GM23338 (cell line): ENCODE measurements around the gene RGMB. TPM values are rescaled to one million over a fixed set of nuclear protein-coding genes. Genes with fewer than 3 reads are reported as not detected.

ENCODE experiments used
- ATAC-seq: fragments of 200-7000 bp; cut with Tn5 transposase; 3 replicates; pipeline ENCODE4 v1.9.1; 2020
- DNase-seq: peaks from one replicate; pipeline ENCODE4 v3.0.0-alpha.2; 2015; ENCODE audit warnings: low spot score
- H2AFZ ChIP-seq: fragments of 200-600 bp; sonication (generic); 2 replicates; pipeline ENCODE4 v1.8.0; 2016; ENCODE audit warnings: antibody characterized with exemption, mild to moderate bottlenecking, moderate library complexity
- H3F3A ChIP-seq: fragments of 200-600 bp; sonication (generic); replicated peaks from 2 replicates; pipeline ENCODE4 v1.8.0; 2017; ENCODE audit warnings: antibody characterized with exemption, mixed run types, low read depth
- H3K27ac ChIP-seq: fragments of 200-600 bp; sonication (generic); 2 replicates; pipeline ENCODE4 v1.6.1; 2016; ENCODE audit warnings: low read depth
- H3K27me3 ChIP-seq: fragments of 200-600 bp; sonication (generic); 2 replicates; pipeline ENCODE4 v1.8.0; 2016; ENCODE audit warnings: mild to moderate bottlenecking, mixed run types, moderate library complexity; ENCODE audit not compliant: insufficient read depth
- H3K36me3 ChIP-seq: fragments of 200-600 bp; sonication (generic); 2 replicates; pipeline ENCODE4 v1.8.0; 2016; ENCODE audit warnings: mild to moderate bottlenecking; ENCODE audit not compliant: insufficient read depth
- H3K4me1 ChIP-seq: fragments of 200-600 bp; sonication (generic); 2 replicates; pipeline ENCODE4 v1.8.0; 2016; ENCODE audit warnings: mild to moderate bottlenecking, moderate library complexity; ENCODE audit not compliant: insufficient read depth
- H3K4me2 ChIP-seq: fragments of 200-600 bp; sonication (generic); 2 replicates; pipeline ENCODE4 v1.7.1; 2017; ENCODE audit warnings: mixed run types
- H3K4me3 ChIP-seq: fragments of 200-600 bp; sonication (generic); 2 replicates; pipeline ENCODE4 v1.6.1; 2016; ENCODE audit warnings: mixed run types
- H3K79me2 ChIP-seq: fragments of 200-600 bp; sonication (generic); replicated peaks from 2 replicates; pipeline ENCODE4 v1.8.0; 2017; ENCODE audit warnings: mild to moderate bottlenecking; ENCODE audit not compliant: insufficient read depth
- H3K9me2 ChIP-seq: fragments of 200-600 bp; sonication (generic); 2 replicates; pipeline ENCODE4 v1.8.0; 2017; ENCODE audit not compliant: insufficient read depth
- H4K20me1 ChIP-seq: fragments of 200-600 bp; sonication (generic); replicated peaks from 2 replicates; pipeline ENCODE4 v1.8.0; 2017; ENCODE audit warnings: mild to moderate bottlenecking; ENCODE audit not compliant: insufficient read depth
- H3K27ac Mint-ChIP-seq: 2 replicates; pipeline ENCODE4 v1.8.0; 2020; ENCODE audit warnings: inconsistent platforms, mild to moderate bottlenecking, moderate library complexity, mixed read lengths
- H3K27me3 Mint-ChIP-seq: 3 replicates; pipeline ENCODE4 v1.8.0; 2022; ENCODE audit warnings: low read depth, mild to moderate bottlenecking, moderate library complexity, mixed read lengths, inconsistent platforms; ENCODE audit not compliant: insufficient read depth, poor library complexity
- H3K36me3 Mint-ChIP-seq: 3 replicates; pipeline ENCODE4 v1.8.0; 2021; ENCODE audit warnings: low read depth, mild to moderate bottlenecking, inconsistent platforms, moderate library complexity, mixed read lengths
- H3K4me1 Mint-ChIP-seq: 3 replicates; pipeline ENCODE4 v1.8.0; 2020; ENCODE audit warnings: mild to moderate bottlenecking, inconsistent platforms, mixed read lengths
- H3K4me3 Mint-ChIP-seq: 3 replicates; pipeline ENCODE4 v1.8.0; 2021; ENCODE audit warnings: moderate library complexity, mild to moderate bottlenecking, inconsistent platforms, mixed read lengths
- H3K9me3 Mint-ChIP-seq: 3 replicates; pipeline ENCODE4 v1.8.0; 2020; ENCODE audit warnings: moderate library complexity, mild to moderate bottlenecking, inconsistent platforms, mixed read lengths
- CREB1 ChIP-seq: fragments of 250-450 bp; sonication (Bioruptor Pico); IDR thresholded peaks from 2 replicates; pipeline ENCODE4 v1.5.0; 2020; ENCODE audit warnings: low read depth, mild to moderate bottlenecking, moderate library complexity
- CTCF ChIP-seq, 2 experiments: fragments of 200-600 bp in 1 of 2; sonication (generic) in 1 of 2; conservative IDR thresholded peaks; 2 replicates each; pipeline versions ENCODE4 v1.5.1 to v1.6.1; 2016 to 2017; ENCODE audit warnings: antibody characterized with exemption in 2 of 2, low read depth in 2 of 2, mild to moderate bottlenecking in 2 of 2, moderate library complexity in 1 of 2
- ETS1 ChIP-seq: IDR thresholded peaks from 2 replicates; pipeline ENCODE4 v1.6.1; 2016; ENCODE audit warnings: antibody characterized with exemption
- EZH2 ChIP-seq: fragments of 200-600 bp; sonication (generic); IDR thresholded peaks from one replicate; pipeline ENCODE4 v1.8.0; 2017; ENCODE audit warnings: antibody characterized with exemption, mild to moderate bottlenecking, low read depth; ENCODE audit not compliant: unreplicated experiment
- EZH2phosphoT487 ChIP-seq: fragments of 200-600 bp; sonication (generic); IDR thresholded peaks from one replicate; pipeline ENCODE4 v1.8.1; 2018; ENCODE audit warnings: antibody characterized with exemption; ENCODE audit not compliant: unreplicated experiment
- JUNB ChIP-seq: IDR thresholded peaks from one replicate; pipeline ENCODE4 v1.6.1; 2016; ENCODE audit warnings: antibody characterized with exemption; ENCODE audit not compliant: unreplicated experiment
- POLR2AphosphoS5 ChIP-seq: IDR thresholded peaks from 2 replicates; pipeline ENCODE4 v1.6.1; 2016; ENCODE audit warnings: antibody characterized with exemption, low read depth
- REST ChIP-seq: IDR thresholded peaks from one replicate; pipeline ENCODE4 v1.6.1; 2018; ENCODE audit warnings: antibody characterized with exemption; ENCODE audit not compliant: unreplicated experiment
- STAT1 ChIP-seq: IDR thresholded peaks from one replicate; pipeline ENCODE4 v1.6.1; 2016; ENCODE audit warnings: antibody characterized with exemption; ENCODE audit not compliant: unreplicated experiment
- ZNF114 ChIP-seq: fragments of 250-450 bp; sonication (Bioruptor Pico); IDR thresholded peaks from 2 replicates; pipeline ENCODE4 v1.5.0; 2020; ENCODE audit warnings: mild to moderate bottlenecking, moderate library complexity
- ZNF331 ChIP-seq: fragments of 250-450 bp; sonication (Bioruptor Pico); IDR thresholded peaks from 2 replicates; pipeline ENCODE4 v1.5.0; 2020; ENCODE audit warnings: low read depth, mild to moderate bottlenecking, moderate library complexity
- long read RNA-seq: library from polyadenylated mRNA; unstranded; transcript quantifications from one replicate; pipeline ENCODE4 v2.0.0, GENCODE V29; 2020; ENCODE audit not compliant: unreplicated experiment
- polyA plus RNA-seq: library from polyadenylated mRNA; unstranded; fragments of >200 nt; fragmentation: Nextera tagmentation; extraction: Ambion mirVana; gene quantifications from 2 replicates; pipeline ENCODE4 v1.2.1, GENCODE V29; 2016
- total RNA-seq: library from RNA; depleted of rRNA; stranded (reverse); fragments of >200 nt; shearing (Covaris generic); gene quantifications from 2 replicates; pipeline ENCODE4 v1.2.3, GENCODE V29; 2014; rRNA removed

Gene RGMB
- total RNA-seq (34.1 and 34.3 TPM in 2 replicates), polyA plus RNA-seq (20.5 and 21.7 TPM in 2 replicates)
- long read RNA-seq, full-length matches to known transcripts, result 1 of 4 reads
- long read RNA-seq, partial matches to known transcripts, result 0 of 4 reads
- long read RNA-seq, other reads (novel, unspliced or antisense), result 3 of 4 reads

- peaks cover 38% of the 10 kb centered on the region for H3K4me1 Mint-ChIP-seq
- H2AFZ ChIP-seq, result no peak within 1 kb of the TSS; the same call in 1 of the 2 replicates
- H3F3A ChIP-seq, result peaks cover 5% of the 10 kb centered on the region; the same call in 1 of the 2 replicates
- ATAC-seq (peak; percentile 71), DNase-seq (peak; percentile 99)
- peaks cover 28% of the 10 kb centered on the region for H3K4me1 ChIP-seq
- peak within 1 kb of the TSS; percentile 86 for H3K4me2 ChIP-seq
- peaks cover 34% of the 10 kb centered on the region for H3K27me3 ChIP-seq
- TF ChIP-seq EZH2phosphoT487 (no peak), CREB1 (peak; percentile 37; the same call in 1 of the 2 replicates)
- H3K9me2 ChIP-seq, result no peaks in the 10 kb centered on the region
- 0 out of 2 replicates have a peak, but pooled peaks cover 6% of the 10 kb centered on the region for H3K36me3 ChIP-seq
- H3K9me3 Mint-ChIP-seq, result peaks cover 2% of the 10 kb centered on the region; the same call in 1 of the 3 replicates
- H3K79me2 ChIP-seq, result peaks cover 42% of the 10 kb centered on the region
- peak within 1 kb of the TSS; percentile 95 for H3K27ac Mint-ChIP-seq
- H3K36me3 Mint-ChIP-seq, result peaks cover 18% of the 10 kb centered on the region
- peaks cover 33% of the 10 kb centered on the region for H4K20me1 ChIP-seq
- H3K27me3 Mint-ChIP-seq, result peaks cover 43% of the 10 kb centered on the region
- peak within 1 kb of the TSS; percentile 96 for H3K27ac ChIP-seq
- peak within 1 kb of the TSS; percentile 93 for H3K4me3 Mint-ChIP-seq
- H3K4me3 ChIP-seq, result peak within 1 kb of the TSS; percentile 75
Measured at GRCh38 chr5:98773464-98774191, at the start of gene RGMB. Gene RGMB, plus strand, starts transcription at chr5:98773663. Its CDS starts 408 bp downstream, at chr5:98774071.

- no peaks in the 10 kb centered on the region for H3K27me3 ChIP-seq
- no peak for DNase-seq
- ATAC-seq, result no peak
- no peaks in the 10 kb centered on the region for H3K36me3 ChIP-seq
- H3F3A ChIP-seq, result no peaks in the 10 kb centered on the region
- H3K9me2 ChIP-seq, result no peaks in the 10 kb centered on the region
- H2AFZ ChIP-seq, result no peak overlapping the region
- no peak overlapping the region for H3K4me3 Mint-ChIP-seq
- no peaks in the 10 kb centered on the region for H3K36me3 Mint-ChIP-seq
- no peak overlapping the region for H3K4me3 ChIP-seq
- no peak overlapping the region for H3K4me2 ChIP-seq
- no peaks in the 10 kb centered on the region for H3K4me1 ChIP-seq
- H3K79me2 ChIP-seq, result no peaks in the 10 kb centered on the region
- no peak overlapping the region for H3K27ac ChIP-seq
- peaks cover 1% of the 10 kb centered on the region for H3K27me3 Mint-ChIP-seq
- no peaks in the 10 kb centered on the region for H4K20me1 ChIP-seq
- no peak overlapping the region for H3K27ac Mint-ChIP-seq
- no peaks in the 10 kb centered on the region for H3K9me3 Mint-ChIP-seq
- H3K4me1 Mint-ChIP-seq, result no peaks in the 10 kb centered on the region
- TF ChIP-seq ETS1, result no peak
- TF ChIP-seq STAT1, result no peak
- TF ChIP-seq REST, result no peak
- TF ChIP-seq POLR2AphosphoS5, result no peak
- no peak for TF ChIP-seq ZNF114
- TF ChIP-seq CTCF (conservative IDR thresholded peaks at IDR 0.05; ENCODE audit: low read depth in 2 of 2), result no peak
- no peak for TF ChIP-seq CREB1
- no peak for TF ChIP-seq JUNB
- TF ChIP-seq ZNF331, result no peak
- no peak for TF ChIP-seq EZH2
Measured at GRCh38 chr5:98726258-98726657, 47.2 kb upstream of the RGMB start.
